ENCODE data around the gene KSR1.
"Not testable (repeated sequence)": the region's sequence is repeated elsewhere in the genome, so short reads cannot be mapped to it uniquely, and the experiment has no call there.

The KSR1 gene

GRCh38 chr17:27629260-27629659, 173.0 kb downstream of the KSR1 start:
- H3K4me3 ChIP-seq (ENCODE audit: low read depth, low read length) = not testable (repeated sequence)

- no peak within 1 kb of the TSS for H3K4me3 ChIP-seq (ENCODE audit: low read depth, low read length)
These were observed 174.6 kb downstream of the KSR1 start, which contains the start of gene LGALS9 for GRCh38 chr17:27630607-27631410. Gene LGALS9, plus strand, starts transcription at chr17:27631188. Its CDS starts 78 bp downstream, at chr17:27631266.

- H3K4me3 ChIP-seq (ENCODE audit: low read depth, low read length) = no peak overlapping the region
These were observed 175.1 kb downstream of the KSR1 start for GRCh38 chr17:27631411-27631760.

- H3K4me3 ChIP-seq (ENCODE audit: low read depth, low read length) = no peak overlapping the region
These were observed 175.9 kb downstream of the KSR1 start for GRCh38 chr17:27631897-27632725.

- not testable (repeated sequence) for H3K4me3 ChIP-seq (ENCODE audit: low read depth, low read length)
These were observed 176.5 kb downstream of the KSR1 start for GRCh38 chr17:27632766-27633165.

- H3K4me3 ChIP-seq (ENCODE audit: low read depth, low read length) = no peak overlapping the region
These were observed 177.2 kb downstream of the KSR1 start for GRCh38 chr17:27633312-27634025.

GRCh38 chr17:27634026-27634335, 177.7 kb downstream of the KSR1 start:
- no peak overlapping the region for H3K4me3 ChIP-seq (ENCODE audit: low read depth, low read length)

GRCh38 chr17:27634776-27635175, 178.5 kb downstream of the KSR1 start:
- H3K4me3 ChIP-seq (ENCODE audit: low read depth, low read length) = no peak overlapping the region

- H3K4me3 ChIP-seq (ENCODE audit: low read depth, low read length) = no peak overlapping the region
These were observed 179.1 kb downstream of the KSR1 start for GRCh38 chr17:27635275-27635823.

GRCh38 chr17:27636005-27636520, 179.8 kb downstream of the KSR1 start:
- H3K4me3 ChIP-seq (ENCODE audit: low read depth, low read length) = not testable (repeated sequence)

GRCh38 chr17:27637818-27638217, 181.6 kb downstream of the KSR1 start:
- H3K4me3 ChIP-seq (ENCODE audit: low read depth, low read length) = not testable (repeated sequence)

- H3K4me3 ChIP-seq (ENCODE audit: low read depth, low read length) = not testable (repeated sequence)
These were observed 182.2 kb downstream of the KSR1 start for GRCh38 chr17:27638415-27638914.

GRCh38 chr17:27640790-27641189, 184.5 kb downstream of the KSR1 start:
- no peak overlapping the region for H3K4me3 ChIP-seq (ENCODE audit: low read depth, low read length)

GRCh38 chr17:27644586-27644985, 188.3 kb downstream of the KSR1 start:
- no peak overlapping the region for H3K4me3 ChIP-seq (ENCODE audit: low read depth, low read length)

GRCh38 chr17:27645621-27646020, 189.4 kb downstream of the KSR1 start:
- H3K4me3 ChIP-seq (ENCODE audit: low read depth, low read length) = not testable (repeated sequence)

- no peak overlapping the region for H3K4me3 ChIP-seq (ENCODE audit: low read depth, low read length)
These were observed 190.0 kb downstream of the KSR1 start for GRCh38 chr17:27646232-27646631.

GRCh38 chr17:27647765-27648164, 191.5 kb downstream of the KSR1 start:
- no peak overlapping the region for H3K4me3 ChIP-seq (ENCODE audit: low read depth, low read length)

- H3K4me3 ChIP-seq (ENCODE audit: low read depth, low read length) = not testable (repeated sequence)
These were observed 192.9 kb downstream of the KSR1 start for GRCh38 chr17:27649111-27649571.

GRCh38 chr17:27649929-27650328, 193.7 kb downstream of the KSR1 start:
- H3K4me3 ChIP-seq (ENCODE audit: low read depth, low read length) = no peak overlapping the region

- H3K4me3 ChIP-seq (ENCODE audit: low read depth, low read length) = no peak overlapping the region
These were observed 194.6 kb downstream of the KSR1 start for GRCh38 chr17:27650836-27651235.
